ENCODE measurements around the gene RUNX1.

The RUNX1 gene

DNA sequence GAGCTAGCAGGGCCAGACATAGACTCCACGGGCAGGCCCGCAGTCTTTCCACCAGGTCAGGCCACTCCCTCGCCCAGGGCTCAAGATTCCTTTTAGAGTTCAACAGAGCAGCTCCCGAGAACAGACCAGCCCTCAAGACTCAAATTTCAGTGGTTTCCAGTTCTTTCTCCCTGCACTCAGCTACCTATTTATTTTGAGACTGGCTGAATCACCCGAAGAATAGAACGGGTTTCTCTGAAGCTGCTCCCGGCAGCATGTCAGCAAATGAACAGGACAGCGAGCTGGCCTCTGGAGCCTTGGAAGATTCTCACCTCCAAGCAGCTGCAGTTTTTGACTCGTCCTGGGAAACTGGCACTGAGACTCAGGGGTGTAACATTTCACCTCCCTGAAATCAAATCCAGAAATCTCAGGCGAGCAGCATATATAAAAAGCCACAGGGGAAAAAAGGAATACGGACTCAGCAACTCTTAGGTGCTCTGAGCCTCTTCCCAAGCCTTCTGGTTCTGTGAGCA is 202.4 kb downstream of the RUNX1 start:
- no peak for DNase-seq (ENCODE audit: low read depth)

DNA sequence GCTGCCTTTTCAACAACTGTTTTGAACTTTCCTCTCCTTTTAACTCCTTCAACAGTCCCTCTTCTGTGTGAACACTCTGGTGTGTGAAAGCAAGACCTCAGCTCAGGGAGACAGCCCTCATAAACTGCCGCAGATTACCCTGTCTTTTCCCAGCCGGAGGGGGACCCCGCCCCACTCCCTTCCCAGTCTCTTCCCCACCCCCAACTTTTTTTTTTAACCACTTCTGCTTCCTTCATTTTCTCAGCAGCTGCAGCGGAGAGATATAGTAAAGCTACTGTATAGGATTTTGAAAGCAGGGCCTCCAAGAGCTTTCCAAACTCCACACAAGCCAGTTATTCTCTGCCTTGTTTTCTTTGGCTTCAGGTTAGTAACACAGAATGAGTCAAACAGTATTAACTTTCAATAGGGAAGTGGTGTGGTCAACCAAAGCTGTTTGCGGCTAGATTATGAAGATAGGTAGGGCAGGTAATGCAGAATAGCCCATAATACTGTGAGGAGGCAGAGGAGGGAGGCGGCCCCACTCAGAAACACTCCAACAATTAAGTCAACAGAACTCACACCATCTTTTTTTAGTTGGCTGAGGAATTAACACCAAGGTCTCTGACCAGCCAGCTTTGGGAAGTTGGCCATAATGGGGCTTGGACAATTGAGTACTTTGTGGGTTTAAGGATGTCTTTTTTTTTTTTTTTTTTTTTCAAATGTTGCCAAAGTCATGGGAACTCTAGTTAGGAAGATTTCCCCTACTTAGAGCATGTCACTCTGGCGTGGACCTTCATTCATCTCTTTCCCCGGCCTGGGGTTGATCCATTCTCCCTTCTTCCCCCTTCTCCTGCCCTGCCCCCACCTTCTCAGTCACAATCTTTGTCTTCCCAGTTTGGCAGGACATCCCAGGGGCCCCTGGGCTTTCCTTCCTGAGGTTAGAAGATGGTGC is 203.3 kb downstream of the RUNX1 start:
- DNase-seq (ENCODE audit: low read depth), result no peak

DNA sequence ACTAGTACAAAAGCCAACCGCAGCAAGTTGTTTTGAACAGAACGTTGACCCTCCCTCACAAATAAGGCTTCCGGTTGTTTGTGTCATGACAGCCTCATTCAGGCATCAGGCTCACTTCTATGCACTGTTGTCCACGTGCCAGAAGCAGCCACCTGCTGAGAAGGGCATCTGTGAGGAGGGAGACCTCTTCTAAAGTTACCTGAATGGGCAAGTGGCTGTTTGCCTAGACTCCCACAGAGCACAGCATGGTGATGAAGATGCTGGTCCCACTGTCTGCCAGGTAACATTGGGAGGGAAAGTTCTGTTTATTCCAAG is 204.2 kb downstream of the RUNX1 start:
- no peak for DNase-seq (ENCODE audit: low read depth)

DNA sequence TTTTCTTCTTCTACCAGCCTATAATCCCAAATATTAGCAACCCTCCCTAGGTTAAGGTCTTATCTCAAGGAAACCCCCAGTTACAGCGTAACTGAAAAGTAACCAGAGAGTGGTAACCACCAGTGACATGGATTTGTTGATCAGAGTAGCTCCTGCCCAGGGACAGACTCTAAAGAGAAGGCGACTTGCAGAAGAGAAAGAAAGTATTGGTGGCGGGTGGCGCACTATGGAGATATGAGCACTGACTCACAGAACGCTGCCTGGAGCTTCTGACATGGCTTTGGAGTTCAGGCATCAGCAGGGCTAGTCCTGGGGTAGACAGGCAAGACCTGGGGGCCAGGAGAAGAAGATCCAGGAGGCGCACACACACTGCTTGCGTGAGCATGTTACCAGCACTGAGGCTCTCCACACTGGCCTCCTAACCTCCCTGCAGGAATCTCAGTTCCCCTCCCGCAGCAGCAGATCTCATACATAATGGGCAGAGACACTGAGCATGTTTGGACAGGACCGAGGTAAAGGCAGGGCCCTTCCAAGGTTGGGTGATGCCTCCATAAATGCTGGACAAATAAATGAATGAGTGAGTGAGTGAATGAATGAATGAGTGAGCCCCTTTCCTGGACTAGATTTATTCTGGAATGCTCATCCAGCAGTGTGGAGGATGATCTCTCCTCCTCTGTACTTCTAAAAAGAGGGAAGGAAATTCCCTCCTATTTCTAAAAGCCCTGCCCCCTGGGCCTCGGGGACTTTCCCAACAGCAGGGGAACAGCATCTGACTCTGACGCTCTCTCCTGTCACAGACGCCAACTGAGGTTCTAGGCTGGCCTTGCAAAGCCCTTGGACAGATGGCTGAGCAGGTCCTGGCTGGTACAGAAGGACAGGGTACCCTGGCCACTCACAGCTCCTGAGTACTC is 204.8 kb downstream of the RUNX1 start:
- DNase-seq (ENCODE audit: low read depth), result no peak

DNA sequence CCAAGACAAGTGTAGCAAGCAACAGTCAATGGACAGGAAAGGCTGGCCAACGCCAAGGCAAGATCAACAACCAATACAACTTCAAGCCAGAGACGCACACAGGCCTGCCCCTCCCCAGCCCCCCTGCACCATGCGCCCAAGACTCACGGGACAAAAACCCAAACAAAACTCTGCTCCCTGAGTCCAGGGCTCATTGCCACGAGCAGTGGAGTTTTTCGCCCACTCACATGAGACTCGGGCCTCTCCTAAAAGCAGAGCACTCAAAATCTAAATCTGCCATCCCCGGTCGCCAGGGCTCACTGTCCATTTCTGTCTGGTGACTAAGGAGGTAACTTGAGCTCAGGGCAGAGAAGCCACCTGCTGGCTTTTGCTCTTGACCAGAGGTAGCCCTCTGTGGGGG is 205.5 kb downstream of the RUNX1 start:
- no peak for DNase-seq (ENCODE audit: low read depth)

DNA sequence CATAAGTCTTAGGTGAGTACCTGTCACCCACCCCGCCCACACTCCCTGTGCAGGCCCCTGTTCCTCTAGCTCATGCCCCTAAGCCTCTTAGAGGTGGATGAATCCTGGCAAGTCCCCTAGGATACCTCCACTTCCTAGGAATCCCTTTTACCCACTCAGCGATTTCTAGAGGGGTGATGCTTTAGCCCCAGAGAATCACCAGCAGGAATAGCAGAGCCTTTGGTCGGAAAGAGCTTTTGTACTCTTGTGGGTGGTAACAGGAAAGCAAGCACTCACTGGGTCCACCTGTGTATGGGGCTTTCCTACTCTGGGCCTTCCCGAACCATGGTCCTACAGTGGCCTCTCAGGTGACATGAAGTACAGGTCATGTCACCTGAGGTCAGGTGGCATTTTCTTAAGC is 207.9 kb downstream of the RUNX1 start:
- no peak for DNase-seq (ENCODE audit: low read depth)

DNA sequence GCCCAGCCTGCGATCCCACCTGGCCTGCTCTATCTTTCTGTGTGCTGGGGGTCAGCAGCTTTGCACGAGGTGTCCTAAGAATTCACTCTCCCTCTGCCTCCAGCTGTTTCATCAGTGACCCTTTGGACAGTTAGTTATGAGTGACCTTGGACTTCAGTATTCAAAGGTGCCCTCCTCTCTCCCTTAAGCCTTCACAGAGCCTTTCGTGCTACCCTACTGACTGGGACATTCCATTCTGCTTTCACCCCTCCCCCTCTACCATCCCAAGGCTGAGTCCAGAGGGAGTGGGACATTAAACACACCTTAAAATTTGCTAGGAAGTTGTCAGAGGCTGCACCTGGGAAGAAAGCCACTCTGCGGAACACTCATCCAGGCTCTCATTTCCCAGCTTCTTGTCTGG is 208.4 kb downstream of the RUNX1 start:
- DNase-seq (ENCODE audit: low read depth), result no peak

DNA sequence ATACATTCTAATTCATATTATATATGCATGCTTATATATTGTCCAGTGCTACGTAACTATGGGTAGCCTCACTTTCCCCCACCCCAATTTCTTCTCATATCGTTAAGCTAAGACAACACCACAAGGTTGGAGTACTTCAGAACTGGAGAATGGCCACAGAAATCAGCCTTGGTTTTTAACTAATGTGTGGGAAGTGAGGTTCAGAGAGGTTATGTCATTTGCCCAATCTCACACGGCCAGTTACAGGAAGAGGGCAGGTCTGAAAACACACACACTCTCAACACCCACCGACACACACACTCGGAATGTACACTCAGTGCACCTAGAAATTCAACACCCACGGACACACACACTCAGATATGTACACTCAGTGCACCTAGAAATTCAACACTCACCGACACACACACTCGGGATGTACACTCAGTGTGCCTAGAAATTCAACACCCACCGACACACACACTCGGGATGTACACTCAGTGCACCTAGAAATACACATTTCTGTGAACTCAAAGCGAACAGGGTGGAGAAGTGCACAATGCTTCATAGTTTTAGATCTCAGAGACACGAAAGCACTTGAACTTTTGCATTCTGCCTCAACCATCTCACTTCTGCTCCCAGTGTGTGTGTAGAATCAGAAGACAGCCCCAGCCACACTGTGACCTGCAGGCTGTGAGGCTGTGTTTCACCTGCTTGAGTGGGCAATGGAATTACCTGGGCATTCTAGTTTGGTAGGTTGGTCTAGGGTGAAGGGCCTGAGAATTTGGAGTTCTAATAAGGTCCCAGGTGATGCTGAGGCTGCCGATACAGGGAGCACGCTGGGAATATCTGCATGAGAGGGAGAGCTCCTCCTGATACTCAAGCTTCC is 209.9 kb downstream of the RUNX1 start:
- DNase-seq (ENCODE audit: low read depth), result no peak

DNA sequence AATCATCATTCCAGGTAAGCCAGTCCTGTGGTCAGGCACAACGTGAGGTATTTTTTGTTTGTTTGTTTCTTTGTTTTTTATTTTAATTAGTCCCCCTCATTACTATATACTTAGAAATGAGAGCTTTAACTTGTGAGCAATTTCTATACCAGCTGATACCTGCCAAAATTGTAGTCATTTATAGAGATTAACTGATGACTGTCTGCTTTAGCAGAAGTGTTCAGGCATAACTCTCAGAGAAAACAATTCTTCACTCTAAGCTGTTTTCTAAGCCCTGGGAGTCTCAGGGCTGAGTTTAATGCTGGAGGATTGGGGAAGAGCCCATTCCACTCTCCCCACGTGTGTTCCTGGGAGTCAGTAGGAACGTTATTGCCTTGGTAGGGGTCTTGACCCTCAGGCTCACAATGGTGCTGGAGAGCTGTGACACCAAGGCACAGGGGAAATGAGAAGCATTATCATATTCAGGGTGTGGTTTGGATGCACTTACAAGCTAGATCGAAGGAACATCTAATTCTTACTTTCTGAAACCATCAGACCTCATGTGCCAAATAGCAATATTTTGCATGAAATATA is 212.1 kb downstream of the RUNX1 start:
- DNase-seq (ENCODE audit: low read depth), result no peak

DNA sequence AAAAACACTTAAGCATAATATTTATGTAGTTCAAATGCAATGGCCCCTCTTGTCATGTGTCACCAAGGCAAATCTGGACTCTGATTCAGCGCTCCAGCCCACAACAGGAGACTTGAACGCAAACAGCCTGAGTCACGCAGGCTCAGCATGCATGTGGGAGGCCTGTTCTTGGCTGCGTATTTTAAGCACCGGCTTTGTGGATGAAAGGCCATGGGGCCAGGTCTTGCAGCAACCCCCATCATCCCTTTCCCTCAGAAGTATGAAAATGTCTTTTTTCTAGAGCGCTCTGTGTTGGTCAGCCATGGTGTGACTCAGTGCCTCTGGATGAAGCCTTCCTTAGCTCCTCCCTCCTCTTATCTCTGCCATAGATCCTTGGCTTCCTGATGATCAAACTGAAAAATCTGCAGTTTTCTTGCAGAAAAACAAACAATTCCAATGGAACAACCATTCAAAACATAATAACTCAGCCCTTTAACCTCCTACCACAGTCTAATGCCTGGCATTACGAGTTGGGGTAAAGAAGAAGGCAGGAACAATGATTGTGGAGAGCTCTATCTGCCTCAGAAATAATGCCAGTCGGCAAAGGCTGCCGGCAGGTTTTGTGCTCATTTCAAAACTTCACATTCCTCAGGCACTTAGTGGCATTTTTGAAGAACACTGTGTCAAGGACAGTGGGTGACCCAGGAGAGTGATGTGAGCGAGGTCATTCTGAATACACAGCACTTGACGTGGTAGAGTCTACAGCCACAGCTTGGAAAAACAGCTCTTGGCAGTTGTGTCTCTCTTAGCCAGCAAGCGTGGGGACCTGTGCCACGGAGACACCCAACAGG is 212.8 kb downstream of the RUNX1 start:
- no peak for DNase-seq (ENCODE audit: low read depth)

DNA sequence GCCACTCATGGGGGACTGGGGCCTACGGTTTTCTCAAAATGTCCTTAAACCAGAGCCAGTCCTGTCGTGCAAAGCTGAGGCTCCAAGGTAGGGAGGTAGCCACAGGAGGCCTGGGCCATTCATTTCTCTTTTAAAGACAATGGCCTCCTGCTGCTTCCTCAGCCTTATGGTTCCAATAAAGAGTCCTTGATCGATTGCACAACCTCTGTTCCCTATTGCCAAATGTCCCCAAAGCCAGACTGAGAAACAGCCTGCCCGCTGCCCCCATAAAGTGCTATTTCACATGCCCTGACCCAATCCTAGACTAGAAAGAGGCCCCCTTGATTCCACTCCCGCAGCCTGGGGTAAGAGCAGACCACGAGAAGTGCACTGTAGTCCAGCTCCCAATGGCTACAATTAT is 213.6 kb downstream of the RUNX1 start:
- DNase-seq (ENCODE audit: low read depth), result no peak

DNA sequence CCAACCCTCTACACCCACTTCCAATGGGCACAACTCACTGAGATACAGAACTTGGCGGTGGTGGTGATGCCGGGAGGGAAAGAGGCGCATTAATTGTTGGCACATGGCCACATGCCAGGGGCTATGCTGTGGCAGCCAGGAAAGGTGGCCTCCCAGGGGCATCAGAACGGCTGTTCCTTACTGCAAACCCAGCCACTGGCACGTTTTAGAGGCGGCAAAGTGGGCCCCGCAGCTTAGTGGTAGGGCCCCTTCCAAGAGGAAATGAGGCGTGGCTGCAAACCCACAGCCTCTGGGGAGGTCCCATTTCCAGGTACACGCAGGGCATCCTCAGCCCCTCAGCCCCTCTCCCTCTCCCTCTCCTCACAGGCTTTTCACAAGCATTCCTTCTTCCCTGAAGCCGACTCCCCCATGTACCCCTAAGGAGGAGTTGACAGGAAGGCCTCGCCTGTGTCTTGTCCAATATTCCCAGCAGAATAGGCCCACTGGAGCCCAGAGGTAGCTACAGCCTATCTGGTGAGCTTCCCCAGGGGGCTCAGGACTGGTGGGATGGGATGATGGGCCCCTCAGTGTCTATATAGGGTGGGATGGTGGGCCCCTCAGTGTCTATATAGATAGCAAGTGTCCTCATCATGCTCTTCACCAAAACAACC is 214.1 kb downstream of the RUNX1 start:
- DNase-seq (ENCODE audit: low read depth), result no peak

DNA sequence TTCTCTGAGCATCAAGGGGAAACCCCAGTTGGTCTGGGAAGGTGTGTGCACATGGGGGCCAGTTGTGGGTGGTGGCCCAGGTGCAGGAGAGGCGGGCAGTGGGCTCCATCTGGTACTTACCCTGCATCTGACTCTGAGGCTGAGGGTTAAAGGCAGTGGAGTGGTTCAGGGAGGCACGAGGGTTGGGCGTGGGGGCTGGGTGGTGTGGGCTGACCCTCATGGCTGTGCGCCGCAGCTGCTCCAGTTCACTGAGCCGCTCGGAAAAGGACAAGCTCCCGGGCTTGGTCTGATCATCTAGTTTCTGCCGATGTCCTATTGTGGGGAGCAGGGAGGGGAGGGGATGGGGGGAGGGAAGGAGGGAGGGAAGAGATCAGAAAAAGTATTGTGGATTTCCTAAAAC is 214.8 kb downstream of the RUNX1 start:
- DNase-seq (ENCODE audit: low read depth), result no peak

DNA sequence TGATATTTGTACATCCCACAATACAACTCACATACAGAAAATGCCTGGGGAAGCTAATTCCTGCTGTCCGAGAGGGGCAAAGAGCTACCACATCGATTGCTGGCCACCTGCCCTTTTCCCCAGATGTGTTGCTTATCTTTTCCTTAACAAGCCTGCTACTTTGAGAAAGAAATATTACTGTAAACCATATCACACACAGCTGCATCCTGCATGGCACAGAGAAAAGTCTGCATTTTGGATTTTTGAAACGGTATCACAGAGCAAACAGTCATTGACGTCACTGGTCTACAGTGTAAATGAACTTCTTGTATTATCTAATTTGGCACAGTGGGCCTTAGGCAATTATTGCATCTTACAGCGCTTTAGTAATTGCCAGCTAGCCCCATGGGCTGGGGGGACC is 215.6 kb downstream of the RUNX1 start:
- no peak for DNase-seq (ENCODE audit: low read depth)

DNA sequence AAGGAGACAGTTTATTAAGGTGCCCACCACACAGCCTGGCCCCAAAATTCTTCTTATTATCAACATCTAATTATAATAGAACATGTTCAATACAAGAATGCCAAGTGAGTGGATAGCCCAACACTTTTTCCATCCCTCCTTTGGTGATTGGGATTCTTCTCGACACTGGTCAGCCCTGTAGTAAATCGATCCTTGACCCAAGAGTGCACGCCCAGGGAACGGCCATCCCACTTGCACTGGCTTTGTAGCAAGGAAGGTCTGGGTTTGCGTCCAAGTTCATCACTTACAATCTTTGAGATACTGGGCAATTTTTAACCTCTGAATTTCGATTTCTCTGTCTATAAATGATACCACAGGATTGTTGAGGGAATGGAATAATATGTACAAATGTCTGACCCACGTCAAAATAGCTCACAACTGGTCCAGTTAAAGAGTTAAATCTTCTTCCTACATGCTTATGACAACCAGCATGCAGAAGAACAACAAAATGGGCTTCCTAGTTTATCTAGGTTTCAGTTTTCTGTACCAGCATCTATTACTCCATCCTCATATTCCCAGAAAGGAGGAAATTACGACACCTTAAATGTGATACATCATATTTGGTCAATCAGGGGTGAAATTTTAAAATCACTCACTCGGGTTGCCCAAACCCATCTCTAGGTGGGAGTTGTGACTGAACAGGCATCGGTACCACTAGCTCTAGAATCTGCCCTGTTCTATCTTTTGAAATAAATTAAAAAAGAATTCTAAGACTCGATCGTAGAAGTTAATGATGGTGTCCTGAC is 218.5 kb downstream of the RUNX1 start:
- no peak for DNase-seq (ENCODE audit: low read depth)

DNA sequence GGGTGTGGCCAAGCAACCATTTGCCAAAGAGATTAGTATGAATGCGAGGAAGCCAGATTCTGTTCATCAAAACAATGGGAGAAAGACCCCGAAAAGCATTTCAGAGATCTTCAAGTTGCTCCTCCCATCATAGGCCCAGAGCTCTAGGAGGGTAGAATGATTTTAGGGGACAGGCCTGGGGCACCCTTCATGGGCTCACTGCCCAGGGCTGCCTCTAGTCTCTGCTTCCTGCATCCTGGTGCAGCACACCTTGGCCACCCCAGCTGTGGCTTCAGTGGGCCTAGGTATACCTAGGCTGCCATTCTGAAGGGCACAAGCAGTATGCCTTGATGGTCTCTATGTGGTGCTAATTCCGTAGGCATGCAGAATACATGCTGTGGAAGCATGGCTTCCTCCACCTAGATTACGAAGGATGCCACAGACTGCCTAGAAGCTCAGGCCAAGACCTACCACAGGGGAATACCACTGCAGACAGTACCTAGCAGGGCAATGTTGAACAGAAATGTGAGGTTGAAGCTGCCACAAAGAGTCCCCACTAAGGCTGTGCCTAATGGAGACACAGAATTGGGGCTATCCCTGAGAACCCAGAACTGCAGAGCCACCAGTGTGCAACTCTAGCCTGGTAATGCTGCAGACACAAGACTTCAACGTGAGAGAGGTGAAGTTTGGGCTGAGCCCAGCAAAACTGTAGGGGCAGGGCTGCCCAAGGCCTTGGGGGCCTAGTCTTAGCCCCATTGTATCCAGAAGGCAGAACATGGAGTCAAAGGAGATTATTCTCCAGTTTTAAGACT is 221.5 kb downstream of the RUNX1 start:
- no peak for DNase-seq (ENCODE audit: low read depth)

DNA sequence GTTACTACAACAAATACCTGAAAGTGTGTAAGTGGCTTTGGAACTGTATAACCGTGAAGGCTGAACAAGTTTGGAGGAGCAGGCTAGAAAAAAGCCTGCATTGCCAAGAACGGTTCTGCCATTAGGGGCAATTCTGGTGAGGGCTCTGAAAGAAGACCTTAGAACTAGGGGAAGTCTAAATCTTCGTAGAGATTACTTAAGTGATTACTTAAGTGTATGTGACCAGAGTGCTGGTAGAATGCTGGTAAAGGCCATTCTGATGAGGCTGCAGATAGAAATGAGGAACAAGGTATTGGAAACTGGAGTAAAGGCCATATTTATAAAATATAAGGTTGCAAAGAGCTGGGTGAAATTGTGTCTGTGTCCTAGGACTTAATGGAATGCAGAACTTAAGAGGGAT is 222.3 kb downstream of the RUNX1 start:
- no peak for DNase-seq (ENCODE audit: low read depth)

DNA sequence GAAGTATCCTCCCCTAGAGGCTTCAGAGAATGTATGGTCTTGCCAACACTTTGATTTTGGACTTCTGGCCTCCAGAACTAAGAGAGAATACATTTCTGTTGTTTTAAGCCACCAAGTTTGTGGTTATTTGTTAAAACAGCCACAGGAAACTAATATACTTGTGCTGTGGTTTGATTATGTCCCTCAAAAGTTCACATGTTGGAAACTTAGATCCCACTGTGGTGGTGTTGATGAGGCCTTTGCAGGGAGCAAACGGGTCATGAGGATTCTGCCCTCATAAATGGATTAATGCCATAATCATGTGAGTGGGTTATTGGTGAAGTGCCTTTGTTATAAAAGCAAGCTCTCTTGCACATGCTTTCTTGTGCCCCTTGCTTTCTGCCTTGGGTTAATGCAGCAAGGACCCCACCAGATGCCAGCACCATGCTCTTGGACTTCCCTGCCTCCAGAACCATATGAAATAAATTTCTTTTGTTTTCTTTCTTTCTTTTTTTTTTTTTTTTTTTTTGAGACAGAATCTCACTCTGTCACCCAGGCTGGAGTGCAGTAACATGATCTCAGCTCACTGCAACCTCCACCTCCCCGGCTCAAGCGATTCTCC is 223.1 kb downstream of the RUNX1 start:
- DNase-seq (ENCODE audit: low read depth), result no peak
